ENCODE measurements around the gene TADA1.

GRCh38 chr1:166900987-166901386 is 24.9 kb upstream of the TADA1 start:
- no peak for TF ChIP-seq CTCF (conservative IDR thresholded peaks at IDR 0.05; ENCODE audit: low read depth, low read length)
- TF ChIP-seq EZH2 (IDR thresholded peaks at IDR 0.05; ENCODE audit: borderline replicate concordance, low read depth, low read length, poor library complexity, severe bottlenecking) = no peak
